Measurements from ENCODE around the gene RPTOR.

DNA sequence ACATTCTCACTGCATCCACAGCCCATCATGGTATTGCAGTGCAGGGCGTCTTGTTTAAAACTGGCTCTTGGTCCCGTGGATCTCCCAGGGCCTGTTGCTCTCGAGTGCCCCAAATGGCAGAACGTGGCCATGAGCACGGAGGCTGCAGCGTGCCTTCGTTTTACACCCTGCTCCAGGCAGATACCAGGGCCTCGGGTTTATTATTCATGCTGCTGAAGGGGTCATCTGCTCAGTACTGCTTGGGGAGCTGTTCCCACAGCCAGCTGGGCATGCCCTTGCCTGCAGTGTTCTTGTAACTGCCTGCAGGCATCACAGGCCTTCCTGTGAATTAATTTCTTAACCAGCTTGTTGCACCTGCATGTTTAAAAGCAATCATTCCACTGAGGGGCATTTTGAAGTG is 317.3 kb downstream of the RPTOR start:
- no peak for TF ChIP-seq EZH2 (IDR thresholded peaks at IDR 0.05; ENCODE audit: insufficient read depth, poor library complexity, severe bottlenecking)
- no peak for TF ChIP-seq EZH2phosphoT487 (IDR thresholded peaks at IDR 0.05; ENCODE audit: insufficient read depth, low read depth)
